ENCODE data around the gene RAB40AL. TPM values are rescaled to one million over a fixed set of nuclear protein-coding genes. Genes with fewer than 3 reads are reported as not detected.

Gene RAB40AL
- total and polyA plus RNA-seq, 2 experiments from 2014 or later = 0.34 to 0.83 TPM

DNA sequence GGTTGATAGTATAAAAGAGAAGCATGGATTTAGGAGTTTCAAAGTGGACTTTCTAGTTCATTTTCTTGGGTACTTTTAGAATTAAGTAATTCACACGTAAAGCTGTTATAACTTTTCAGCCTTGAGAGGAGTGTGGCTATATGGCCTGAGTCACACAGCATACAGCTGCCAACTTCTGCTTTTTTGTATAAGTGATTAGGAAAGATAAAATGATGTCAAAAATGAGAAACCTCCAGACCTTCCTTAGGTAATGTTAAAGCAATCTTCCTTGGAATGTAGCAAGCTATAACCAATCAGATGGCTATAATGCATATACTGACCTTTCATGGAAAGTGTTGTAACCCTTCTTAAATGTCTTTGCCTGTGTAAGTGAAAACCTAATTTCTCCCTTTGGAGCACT, 39.2 kb downstream of the RAB40AL start:
- Mint-ChIP-seq H3K27ac (no peak overlapping the region), H3K4me1 (no peaks in the 10 kb centered on the region), H3K4me3 (no peak overlapping the region), H3K9me3 (peaks cover 16% of the 10 kb centered on the region), H3K36me3 (ENCODE audit: low read depth) (no peaks in the 10 kb centered on the region; the same call in 2 of the 3 replicates), H3K27me3 (ENCODE audit: insufficient read depth, low read depth, poor library complexity) (peaks cover 5% of the 10 kb centered on the region)
- H3K4me1 ChIP-seq (ENCODE audit: insufficient read depth) = no peaks in the 10 kb centered on the region
- H3K4me2 ChIP-seq = no peak overlapping the region
- no peak for TF ChIP-seq CREB1 (CRISPR knock-in tag; IDR thresholded peaks at IDR 0.05; ENCODE audit: low read depth)
- TF ChIP-seq ZNF331 (CRISPR knock-in tag; IDR thresholded peaks at IDR 0.05; ENCODE audit: low read depth) = no peak
- TF ChIP-seq NANOG (IDR thresholded peaks at IDR 0.05; ENCODE audit: borderline replicate concordance) = no peak
- no peak for TF ChIP-seq JUNB (IDR thresholded peaks at IDR 0.05; ENCODE audit: unreplicated experiment)
- TF ChIP-seq, protein P1, sequence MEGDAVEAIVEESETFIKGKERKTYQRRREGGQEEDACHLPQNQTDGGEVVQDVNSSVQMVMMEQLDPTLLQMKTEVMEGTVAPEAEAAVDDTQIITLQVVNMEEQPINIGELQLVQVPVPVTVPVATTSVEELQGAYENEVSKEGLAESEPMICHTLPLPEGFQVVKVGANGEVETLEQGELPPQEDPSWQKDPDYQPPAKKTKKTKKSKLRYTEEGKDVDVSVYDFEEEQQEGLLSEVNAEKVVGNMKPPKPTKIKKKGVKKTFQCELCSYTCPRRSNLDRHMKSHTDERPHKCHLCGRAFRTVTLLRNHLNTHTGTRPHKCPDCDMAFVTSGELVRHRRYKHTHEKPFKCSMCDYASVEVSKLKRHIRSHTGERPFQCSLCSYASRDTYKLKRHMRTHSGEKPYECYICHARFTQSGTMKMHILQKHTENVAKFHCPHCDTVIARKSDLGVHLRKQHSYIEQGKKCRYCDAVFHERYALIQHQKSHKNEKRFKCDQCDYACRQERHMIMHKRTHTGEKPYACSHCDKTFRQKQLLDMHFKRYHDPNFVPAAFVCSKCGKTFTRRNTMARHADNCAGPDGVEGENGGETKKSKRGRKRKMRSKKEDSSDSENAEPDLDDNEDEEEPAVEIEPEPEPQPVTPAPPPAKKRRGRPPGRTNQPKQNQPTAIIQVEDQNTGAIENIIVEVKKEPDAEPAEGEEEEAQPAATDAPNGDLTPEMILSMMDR (conservative IDR thresholded peaks at IDR 0.05; ENCODE audit: low read depth in 2 of 2) = no peak
- TF ChIP-seq, protein P2, sequence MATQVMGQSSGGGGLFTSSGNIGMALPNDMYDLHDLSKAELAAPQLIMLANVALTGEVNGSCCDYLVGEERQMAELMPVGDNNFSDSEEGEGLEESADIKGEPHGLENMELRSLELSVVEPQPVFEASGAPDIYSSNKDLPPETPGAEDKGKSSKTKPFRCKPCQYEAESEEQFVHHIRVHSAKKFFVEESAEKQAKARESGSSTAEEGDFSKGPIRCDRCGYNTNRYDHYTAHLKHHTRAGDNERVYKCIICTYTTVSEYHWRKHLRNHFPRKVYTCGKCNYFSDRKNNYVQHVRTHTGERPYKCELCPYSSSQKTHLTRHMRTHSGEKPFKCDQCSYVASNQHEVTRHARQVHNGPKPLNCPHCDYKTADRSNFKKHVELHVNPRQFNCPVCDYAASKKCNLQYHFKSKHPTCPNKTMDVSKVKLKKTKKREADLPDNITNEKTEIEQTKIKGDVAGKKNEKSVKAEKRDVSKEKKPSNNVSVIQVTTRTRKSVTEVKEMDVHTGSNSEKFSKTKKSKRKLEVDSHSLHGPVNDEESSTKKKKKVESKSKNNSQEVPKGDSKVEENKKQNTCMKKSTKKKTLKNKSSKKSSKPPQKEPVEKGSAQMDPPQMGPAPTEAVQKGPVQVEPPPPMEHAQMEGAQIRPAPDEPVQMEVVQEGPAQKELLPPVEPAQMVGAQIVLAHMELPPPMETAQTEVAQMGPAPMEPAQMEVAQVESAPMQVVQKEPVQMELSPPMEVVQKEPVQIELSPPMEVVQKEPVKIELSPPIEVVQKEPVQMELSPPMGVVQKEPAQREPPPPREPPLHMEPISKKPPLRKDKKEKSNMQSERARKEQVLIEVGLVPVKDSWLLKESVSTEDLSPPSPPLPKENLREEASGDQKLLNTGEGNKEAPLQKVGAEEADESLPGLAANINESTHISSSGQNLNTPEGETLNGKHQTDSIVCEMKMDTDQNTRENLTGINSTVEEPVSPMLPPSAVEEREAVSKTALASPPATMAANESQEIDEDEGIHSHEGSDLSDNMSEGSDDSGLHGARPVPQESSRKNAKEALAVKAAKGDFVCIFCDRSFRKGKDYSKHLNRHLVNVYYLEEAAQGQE (IDR thresholded peaks at IDR 0.05; ENCODE audit: unreplicated experiment) = no peak
- TF ChIP-seq EZH2phosphoT487 (IDR thresholded peaks at IDR 0.05; ENCODE audit: unreplicated experiment) = no peak
- TF ChIP-seq, protein P3, sequence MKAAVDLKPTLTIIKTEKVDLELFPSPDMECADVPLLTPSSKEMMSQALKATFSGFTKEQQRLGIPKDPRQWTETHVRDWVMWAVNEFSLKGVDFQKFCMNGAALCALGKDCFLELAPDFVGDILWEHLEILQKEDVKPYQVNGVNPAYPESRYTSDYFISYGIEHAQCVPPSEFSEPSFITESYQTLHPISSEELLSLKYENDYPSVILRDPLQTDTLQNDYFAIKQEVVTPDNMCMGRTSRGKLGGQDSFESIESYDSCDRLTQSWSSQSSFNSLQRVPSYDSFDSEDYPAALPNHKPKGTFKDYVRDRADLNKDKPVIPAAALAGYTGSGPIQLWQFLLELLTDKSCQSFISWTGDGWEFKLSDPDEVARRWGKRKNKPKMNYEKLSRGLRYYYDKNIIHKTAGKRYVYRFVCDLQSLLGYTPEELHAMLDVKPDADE (IDR thresholded peaks at IDR 0.05) = no peak
- TF ChIP-seq POLR2AphosphoS5 (IDR thresholded peaks at IDR 0.05; ENCODE audit: low read depth) = no peak
- TF ChIP-seq, protein P4, sequence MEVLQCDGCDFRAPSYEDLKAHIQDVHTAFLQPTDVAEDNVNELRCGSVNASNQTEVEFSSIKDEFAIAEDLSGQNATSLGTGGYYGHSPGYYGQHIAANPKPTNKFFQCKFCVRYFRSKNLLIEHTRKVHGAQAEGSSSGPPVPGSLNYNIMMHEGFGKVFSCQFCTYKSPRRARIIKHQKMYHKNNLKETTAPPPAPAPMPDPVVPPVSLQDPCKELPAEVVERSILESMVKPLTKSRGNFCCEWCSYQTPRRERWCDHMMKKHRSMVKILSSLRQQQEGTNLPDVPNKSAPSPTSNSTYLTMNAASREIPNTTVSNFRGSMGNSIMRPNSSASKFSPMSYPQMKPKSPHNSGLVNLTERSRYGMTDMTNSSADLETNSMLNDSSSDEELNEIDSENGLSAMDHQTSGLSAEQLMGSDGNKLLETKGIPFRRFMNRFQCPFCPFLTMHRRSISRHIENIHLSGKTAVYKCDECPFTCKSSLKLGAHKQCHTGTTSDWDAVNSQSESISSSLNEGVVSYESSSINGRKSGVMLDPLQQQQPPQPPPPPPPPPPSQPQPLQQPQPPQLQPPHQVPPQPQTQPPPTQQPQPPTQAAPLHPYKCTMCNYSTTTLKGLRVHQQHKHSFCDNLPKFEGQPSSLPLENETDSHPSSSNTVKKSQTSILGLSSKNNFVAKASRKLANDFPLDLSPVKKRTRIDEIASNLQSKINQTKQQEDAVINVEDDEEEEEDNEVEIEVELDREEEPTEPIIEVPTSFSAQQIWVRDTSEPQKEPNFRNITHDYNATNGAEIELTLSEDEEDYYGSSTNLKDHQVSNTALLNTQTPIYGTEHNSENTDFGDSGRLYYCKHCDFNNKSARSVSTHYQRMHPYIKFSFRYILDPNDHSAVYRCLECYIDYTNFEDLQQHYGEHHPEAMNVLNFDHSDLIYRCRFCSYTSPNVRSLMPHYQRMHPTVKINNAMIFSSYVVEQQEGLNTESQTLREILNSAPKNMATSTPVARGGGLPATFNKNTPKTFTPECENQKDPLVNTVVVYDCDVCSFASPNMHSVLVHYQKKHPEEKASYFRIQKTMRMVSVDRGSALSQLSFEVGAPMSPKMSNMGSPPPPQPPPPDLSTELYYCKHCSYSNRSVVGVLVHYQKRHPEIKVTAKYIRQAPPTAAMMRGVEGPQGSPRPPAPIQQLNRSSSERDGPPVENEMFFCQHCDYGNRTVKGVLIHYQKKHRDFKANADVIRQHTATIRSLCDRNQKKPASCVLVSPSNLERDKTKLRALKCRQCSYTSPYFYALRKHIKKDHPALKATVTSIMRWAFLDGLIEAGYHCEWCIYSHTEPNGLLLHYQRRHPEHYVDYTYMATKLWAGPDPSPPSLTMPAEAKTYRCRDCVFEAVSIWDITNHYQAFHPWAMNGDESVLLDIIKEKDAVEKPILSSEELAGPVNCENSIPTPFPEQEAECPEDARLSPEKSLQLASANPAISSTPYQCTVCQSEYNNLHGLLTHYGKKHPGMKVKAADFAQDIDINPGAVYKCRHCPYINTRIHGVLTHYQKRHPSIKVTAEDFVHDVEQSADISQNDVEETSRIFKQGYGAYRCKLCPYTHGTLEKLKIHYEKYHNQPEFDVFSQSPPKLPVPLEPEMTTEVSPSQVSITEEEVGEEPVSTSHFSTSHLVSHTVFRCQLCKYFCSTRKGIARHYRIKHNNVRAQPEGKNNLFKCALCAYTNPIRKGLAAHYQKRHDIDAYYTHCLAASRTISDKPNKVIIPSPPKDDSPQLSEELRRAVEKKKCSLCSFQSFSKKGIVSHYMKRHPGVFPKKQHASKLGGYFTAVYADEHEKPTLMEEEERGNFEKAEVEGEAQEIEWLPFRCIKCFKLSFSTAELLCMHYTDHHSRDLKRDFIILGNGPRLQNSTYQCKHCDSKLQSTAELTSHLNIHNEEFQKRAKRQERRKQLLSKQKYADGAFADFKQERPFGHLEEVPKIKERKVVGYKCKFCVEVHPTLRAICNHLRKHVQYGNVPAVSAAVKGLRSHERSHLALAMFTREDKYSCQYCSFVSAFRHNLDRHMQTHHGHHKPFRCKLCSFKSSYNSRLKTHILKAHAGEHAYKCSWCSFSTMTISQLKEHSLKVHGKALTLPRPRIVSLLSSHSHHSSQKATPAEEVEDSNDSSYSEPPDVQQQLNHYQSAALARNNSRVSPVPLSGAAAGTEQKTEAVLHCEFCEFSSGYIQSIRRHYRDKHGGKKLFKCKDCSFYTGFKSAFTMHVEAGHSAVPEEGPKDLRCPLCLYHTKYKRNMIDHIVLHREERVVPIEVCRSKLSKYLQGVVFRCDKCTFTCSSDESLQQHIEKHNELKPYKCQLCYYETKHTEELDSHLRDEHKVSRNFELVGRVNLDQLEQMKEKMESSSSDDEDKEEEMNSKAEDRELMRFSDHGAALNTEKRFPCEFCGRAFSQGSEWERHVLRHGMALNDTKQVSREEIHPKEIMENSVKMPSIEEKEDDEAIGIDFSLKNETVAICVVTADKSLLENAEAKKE (CRISPR knock-in tag; IDR thresholded peaks at IDR 0.05) = no peak
- no peak for TF ChIP-seq STAT1 (IDR thresholded peaks at IDR 0.05; ENCODE audit: unreplicated experiment)
- TF ChIP-seq EZH2 (IDR thresholded peaks at IDR 0.05; ENCODE audit: low read depth, unreplicated experiment) = no peak
- no peak for TF ChIP-seq ZNF114 (CRISPR knock-in tag; IDR thresholded peaks at IDR 0.05)
- no peak overlapping the region for H3K4me3 ChIP-seq
- H3F3A ChIP-seq (replicated peaks; ENCODE audit: low read depth) = no peaks in the 10 kb centered on the region
- DNase-seq (ENCODE audit: low spot score) (no peak), ATAC-seq (no peak)
- H3K79me2 ChIP-seq (replicated peaks; ENCODE audit: insufficient read depth) = no peaks in the 10 kb centered on the region
- no peaks in the 10 kb centered on the region for H3K27me3 ChIP-seq (ENCODE audit: insufficient read depth)
- H3K27ac ChIP-seq (ENCODE audit: low read depth) = no peak overlapping the region
- no peaks in the 10 kb centered on the region for H4K20me1 ChIP-seq (replicated peaks; ENCODE audit: insufficient read depth)
- no peaks in the 10 kb centered on the region for H3K36me3 ChIP-seq (ENCODE audit: insufficient read depth)
- H3K9me2 ChIP-seq (ENCODE audit: insufficient read depth) = no peaks in the 10 kb centered on the region
- H2AFZ ChIP-seq = no peak overlapping the region

Measured in GM23338 (cell line).